COLO668 (cell line): ENCODE measurements around the gene BPGM.
"Not testable (repeated sequence)": the region's sequence is repeated elsewhere in the genome, so short reads cannot be mapped to it uniquely, and the experiment has no call there.

Experiments
- DNase-seq: peaks from one replicate; lab custom pipeline; 2025; ENCODE audit not compliant: unreplicated experiment; lab: John Stamatoyannopoulos, UW

The BPGM gene

DNA sequence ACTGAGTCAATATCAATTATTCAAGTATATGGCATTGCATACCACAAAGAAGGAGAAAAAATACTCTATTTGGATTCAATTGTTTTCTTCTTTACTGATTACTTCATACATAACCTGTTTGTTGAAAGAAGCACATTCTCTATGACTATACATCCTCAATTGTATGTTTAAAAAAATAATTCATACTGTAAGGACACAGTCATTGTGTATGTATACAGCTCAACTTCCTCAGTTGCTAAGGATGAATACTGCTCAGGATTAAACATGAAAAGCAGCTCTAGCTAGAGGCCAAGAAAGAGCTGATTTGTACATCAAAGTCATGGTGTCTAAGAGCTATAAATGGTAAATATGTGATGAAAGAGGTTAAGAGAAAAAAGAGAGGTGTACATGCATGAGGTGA, 15.8 kb upstream of the BPGM start:
- no peak for DNase-seq

DNA sequence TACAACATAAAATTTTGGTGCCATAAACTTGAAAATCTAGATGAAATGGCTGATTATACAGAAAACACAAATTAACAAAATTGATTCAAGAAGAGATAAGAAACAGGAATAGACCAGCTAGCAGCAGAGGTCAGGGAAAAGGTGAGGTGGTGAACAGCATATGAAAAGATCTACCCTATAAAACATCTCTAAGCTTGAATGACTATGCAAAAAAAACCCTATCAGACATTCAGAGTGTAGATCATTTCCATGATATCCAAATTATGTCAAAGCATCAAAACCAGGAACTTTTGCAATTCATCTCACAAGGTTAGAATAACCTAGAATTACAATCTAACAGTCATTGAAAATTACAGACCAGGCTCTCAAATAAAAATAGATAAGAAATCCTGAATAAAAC, 14.6 kb upstream of the BPGM start:
- no peak for DNase-seq

DNA sequence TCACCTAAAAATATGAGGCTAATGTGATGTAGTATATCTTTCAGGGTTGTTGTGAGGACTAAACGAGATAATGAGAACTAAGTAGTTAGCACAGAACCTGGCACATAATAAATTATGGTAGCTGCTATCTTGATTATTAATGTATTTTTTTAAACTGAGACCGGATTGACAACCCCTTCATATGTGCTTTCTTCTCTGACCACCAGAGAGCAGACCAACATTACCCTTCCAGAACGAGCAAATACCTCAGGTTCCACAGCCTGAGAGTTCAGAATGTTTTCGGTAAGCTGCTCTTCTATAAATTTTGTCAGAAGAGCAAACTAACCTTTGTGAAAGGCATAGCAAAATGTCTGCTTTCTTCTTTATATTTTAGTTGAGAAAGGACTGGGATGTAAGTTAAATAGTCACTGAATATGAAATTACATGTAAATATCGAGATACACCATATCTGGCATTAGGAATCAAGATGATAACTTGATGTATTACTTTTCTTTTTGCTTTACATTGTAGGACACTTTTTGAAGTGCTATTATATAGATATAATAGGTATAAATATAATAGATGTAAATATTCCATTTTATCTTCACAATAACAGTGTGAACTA, 13.6 kb upstream of the BPGM start:
- DNase-seq, result no peak

DNA sequence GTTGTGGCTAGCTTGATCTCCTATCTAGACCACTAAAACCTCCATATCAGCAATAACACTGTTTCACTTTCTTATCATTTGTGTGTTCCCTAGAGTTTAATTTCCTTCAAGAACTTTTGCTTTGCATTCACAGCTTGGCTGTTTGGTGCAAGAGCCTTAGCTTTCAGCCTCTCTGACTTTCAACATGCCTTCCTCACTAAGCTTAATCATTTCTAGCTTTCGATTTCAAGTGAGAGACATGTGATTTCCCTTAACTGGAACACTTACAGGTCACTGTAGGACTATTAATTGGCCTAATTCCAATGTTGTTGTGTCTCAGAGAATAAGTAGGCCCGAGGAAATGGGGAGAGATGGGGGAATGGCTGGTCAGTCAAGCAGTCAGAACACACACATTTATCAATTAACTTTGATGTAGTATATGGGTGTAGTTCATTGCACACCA, 10.6 kb upstream of the BPGM start:
- no peak for DNase-seq

GRCh38 chr7:134637441-134637840, 9.2 kb upstream of the BPGM start:
- no peak for DNase-seq

DNA sequence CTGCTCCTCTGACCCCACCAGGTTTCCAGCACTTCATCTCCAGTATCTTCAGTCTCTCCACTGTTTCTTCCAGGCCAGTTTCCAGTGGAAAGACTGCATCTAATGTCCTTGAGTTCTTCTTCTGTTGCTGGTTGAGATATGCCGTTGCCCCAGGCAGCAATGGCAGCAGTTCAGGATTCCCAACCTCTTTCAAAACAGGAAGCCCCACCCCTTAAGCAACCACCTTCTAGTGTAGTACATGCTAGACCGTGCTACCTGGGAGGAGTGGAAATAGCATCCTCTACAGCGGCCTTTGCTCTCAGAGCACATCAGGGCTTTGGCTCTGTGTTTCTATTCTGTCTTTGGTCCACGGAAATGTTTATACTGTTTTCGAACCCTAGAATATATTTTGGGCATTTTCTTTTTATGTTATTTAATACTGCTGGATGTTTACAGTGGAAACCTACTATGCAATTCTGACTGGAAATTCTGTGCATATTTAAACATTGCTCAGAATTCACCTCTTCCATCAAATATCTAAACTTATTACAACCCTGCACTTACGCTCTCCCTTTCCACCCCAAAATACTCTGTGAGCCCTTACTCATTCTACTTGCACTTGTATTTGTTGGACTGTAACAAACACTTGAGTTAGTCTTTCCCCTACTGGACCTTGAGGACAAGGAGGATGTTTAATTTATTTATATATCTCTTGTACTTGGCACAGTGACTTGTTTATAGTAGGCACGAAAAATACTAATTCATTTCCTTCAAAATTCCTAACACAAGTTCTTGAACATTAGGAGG, 8.5 kb upstream of the BPGM start:
- DNase-seq, result no peak

- no peak for DNase-seq
Observed at GRCh38 chr7:134639061-134639460, 7.6 kb upstream of the BPGM start.

GRCh38 chr7:134639683-134640279, 6.9 kb upstream of the BPGM start:
- no peak for DNase-seq

DNA sequence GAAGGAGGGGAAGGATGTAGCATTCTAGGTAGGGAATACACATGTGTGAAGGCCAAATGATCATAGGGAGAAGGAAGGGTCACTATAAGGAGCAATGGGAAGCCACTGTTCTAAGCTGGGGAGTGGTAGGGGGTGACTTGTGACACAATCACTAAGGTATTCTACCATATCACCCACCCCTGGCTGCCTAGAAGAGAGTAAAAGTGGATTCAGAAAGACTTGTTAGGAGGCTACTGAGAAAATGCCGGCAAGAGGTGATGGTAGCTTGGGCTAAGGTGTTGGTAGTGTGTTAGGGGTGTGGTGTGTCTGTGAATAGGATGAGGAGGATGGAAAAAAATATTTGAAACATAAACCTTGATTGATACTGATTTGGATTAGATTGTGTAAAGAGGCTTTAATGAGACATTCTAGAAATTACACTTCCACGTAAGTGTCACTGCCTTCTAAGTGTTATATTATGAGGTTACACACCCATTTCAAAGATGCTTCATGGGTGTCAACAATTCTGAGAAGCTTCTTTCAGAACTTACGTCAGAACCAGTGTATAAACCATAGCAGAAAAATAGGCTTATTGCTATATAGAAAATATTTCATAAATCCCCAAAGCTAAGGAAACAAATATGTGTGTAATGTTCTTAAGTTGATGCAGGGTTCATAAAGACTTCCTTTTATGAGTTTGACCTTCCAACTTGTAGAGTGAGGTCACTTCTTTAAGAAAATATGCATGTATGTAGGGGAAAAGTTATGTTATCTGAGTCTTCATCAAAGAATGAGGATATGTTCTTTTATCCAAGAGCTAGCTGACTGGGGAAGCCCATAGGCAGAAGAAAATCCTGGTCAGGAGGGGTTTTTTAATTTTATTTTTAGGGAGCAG, 5.6 kb upstream of the BPGM start:
- DNase-seq, result no peak

DNA sequence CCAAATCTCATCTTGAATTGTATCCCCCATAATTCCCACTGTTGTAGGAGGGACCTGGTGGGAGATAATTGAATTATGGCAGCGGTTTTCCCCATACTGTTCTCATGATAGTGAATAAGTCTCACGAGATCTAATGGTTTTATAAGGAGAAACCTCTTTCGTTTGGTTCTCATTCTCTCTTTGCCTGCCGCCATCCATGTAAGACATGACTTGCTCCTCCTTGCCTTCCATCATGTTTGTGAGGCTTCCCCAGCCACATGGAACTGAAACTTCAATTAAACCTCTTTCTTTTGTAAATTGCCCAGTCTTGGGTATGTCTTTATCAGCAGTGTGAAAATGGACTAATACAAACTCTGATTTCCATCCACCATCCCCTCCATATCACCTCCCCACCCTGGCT, 4.7 kb upstream of the BPGM start:
- not testable (repeated sequence) for DNase-seq

DNA sequence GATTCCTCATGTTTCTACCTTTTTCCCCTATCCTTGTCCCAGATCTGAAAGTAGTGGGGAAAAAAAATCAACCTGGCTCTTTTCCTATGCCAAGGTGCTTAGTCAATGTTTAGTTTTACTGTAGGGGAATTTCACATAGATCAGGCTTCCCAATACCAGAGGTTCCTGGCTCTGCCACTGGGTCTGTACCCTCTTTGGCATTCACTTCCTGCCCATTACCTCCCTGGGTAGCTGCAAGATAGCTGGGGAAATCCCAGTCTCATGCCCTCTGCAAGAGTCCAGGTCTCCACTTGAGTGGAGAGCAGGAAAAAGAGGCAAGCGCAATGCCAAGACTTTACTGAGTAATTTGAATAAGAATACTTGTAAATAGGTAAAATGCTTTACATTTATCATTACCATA, 3.5 kb upstream of the BPGM start:
- DNase-seq, result no peak

GRCh38 chr7:134645478-134645877, 1.2 kb upstream of the BPGM start:
- DNase-seq, result no peak

- no peak for DNase-seq
Observed at GRCh38 chr7:134645935-134646334, 718 bp upstream of the BPGM start.

GRCh38 chr7:134648456-134648855, 1.8 kb downstream of the BPGM start:
- DNase-seq, result no peak

DNA sequence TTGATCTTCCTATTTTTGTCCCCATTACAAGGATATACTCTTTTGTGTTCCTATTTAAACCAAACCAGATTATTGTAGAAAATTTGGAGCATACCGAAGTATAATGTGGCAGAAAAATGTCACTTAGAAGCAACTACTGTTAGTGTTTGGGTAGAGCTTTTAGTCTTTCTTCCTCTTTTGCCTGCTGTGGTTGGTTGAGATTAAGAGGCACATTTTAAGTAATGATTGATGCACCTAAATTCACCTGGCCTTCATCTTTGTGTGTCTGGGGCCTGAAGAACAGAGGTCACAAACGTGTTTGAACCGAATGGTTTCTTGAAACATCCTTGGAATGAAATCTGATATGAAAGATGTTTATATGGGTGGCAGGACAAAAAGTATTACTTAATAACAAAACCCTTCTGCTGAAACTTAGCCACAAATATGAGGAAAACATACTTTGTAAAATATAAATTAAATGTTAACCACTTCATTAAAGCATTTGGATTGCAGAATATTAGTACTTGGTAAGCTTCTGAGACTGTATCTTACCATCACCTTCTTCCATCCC, 2.6 kb downstream of the BPGM start:
- no peak for DNase-seq

- no peak for DNase-seq
Observed at GRCh38 chr7:134651991-134652390, 5.3 kb downstream of the BPGM start.

DNA sequence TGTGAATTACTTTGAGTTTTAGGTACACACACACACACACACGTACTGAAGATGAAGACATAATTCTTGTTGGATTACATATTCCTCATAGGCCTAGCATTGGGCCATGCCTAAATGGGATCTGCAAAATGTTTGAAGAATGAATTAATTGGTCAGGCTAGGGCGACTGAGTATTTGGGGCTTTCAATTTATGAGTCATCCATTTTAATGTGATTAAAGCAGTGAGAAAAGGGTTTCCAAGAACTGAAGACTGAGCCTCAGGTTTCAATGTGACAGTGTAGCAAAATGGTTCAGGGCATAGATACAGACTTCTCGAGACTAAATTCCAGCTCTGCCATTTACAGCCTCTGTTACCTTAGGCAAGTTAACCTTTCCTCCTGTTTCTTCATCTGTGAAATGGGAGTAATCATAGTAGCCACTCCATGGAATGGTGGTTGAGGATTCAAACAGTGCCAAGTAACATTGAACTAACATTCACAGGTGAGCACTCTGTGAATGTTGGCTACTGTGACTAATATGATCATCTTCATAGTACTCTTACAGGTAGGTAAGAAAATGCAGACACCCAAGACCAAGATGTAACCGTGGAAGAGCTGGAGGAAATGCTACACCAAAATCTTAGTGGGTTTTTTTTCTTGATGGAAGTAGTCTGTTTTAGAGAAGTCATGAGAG, 7.6 kb downstream of the BPGM start:
- DNase-seq, result no peak

GRCh38 chr7:134657526-134657925, 10.9 kb downstream of the BPGM start:
- no peak for DNase-seq

DNA sequence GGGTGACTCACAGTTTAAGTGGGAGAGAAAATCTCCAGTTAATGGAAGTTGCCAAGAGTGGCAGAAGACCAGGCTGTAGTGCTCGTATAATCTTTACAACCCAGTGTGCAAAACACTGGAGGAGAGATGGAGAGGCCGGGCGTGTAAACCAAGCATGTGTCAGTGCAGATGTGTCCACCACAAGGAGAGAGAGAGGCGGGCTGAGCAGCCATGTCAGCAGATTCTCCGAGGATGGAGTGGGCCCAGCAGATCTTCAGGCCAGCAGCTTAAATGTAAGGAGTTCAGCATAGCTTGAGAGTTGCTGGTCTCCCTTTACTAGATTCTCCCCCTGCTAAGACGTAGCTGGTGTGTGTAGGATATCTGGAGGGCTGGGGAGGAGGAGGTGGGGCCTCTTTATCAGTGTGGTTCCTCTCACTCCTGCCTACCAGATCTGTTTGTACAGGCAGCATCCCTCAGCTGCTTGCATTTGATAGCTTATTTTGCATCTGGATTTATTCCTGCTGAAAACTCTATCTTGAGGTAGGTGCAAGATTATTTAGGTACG, 13.7 kb downstream of the BPGM start:
- no peak for DNase-seq

DNA sequence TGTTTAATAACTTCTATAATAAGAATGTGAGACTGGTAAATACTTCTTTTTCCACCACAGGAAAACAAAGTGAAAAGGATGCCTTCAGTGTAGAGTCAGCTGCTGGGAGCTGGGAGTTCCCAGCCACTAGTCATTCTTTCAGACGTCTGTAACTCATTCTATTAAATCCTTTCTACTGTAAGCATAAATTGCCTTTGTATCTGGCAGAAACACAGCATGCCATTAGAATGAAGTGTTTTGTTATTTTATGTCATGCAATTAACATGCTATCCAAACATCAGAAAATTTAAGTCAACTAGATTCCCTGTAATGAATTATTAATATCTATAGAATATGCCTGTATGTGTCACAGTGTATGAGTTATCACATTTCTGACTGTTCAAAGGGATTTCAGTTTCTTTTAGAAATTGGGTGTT, 14.3 kb downstream of the BPGM start:
- no peak for DNase-seq
